ENCODE results near the gene METTL9. TPM values are rescaled to one million over a fixed set of nuclear protein-coding genes. Genes with fewer than 3 reads are reported as not detected.
A peak's percentile ranks its signal among the peaks of the same experiment; 100 is the strongest.
"Not testable (repeated sequence)": the region's sequence is repeated elsewhere in the genome, so short reads cannot be mapped to it uniquely, and the experiment has no call there.

METTL9 gene
- total and polyA plus RNA-seq, 8 donors: 34.4 to 879 (median 84.8) TPM

- no peak overlapping the region for H3K4me3 ChIP-seq
- peaks cover 0 to 8% (median 2%) of the 10 kb centered on the region in 4 donors for H3K4me1 ChIP-seq
- H3K9me3 ChIP-seq: no peaks in the 10 kb centered on the region
- TF ChIP-seq POLR2A (IDR thresholded peaks at IDR 0.05): no peak
- no peak for TF ChIP-seq EP300 (IDR thresholded peaks at IDR 0.05)
- no peak for TF ChIP-seq CTCF (IDR thresholded peaks at IDR 0.05)
- intact Hi-C loops (cut with DNase I; ENCODE audit: low total_unique reads): loop anchor here (5.0 kb wide), 1 partner anchor 1129 kb away; no protein-coding TSS in a partner anchor
- no peak for DNase-seq
- peaks cover 0 to 8% (median 0%) of the 10 kb centered on the region in 3 donors for H3K27me3 ChIP-seq
- WGBS, 5 donors: 91 to 96% (median 93%) methylated on average over 2 of the region's 2 CpGs
- H3K36me3 ChIP-seq: no peaks in the 10 kb centered on the region
- no peak overlapping the region for H3K27ac ChIP-seq
These were observed 35.7 kb upstream of the METTL9 start for GRCh38 chr16:21563676-21564075.

GRCh38 chr16:21564367-21564766 is 35.0 kb upstream of the METTL9 start:
- H3K4me1 ChIP-seq, H3K27ac ChIP-seq, H3K36me3 ChIP-seq, H3K9me3 ChIP-seq, H3K4me3 ChIP-seq, DNase-seq: not testable (repeated sequence)
- peaks cover 0 to 12% (median 0%) of the 10 kb centered on the region in 3 donors for H3K27me3 ChIP-seq
- intact Hi-C loops (cut with DNase I; ENCODE audit: low total_unique reads): loop anchor here (5.0 kb wide), 1 partner anchor 1128 kb away; no protein-coding TSS in a partner anchor
- 71 to 93% (median 86%) methylated on average over 1 of the region's 1 CpG for WGBS, 5 donors

- no peak for DNase-seq
- intact Hi-C loops (cut with DNase I; ENCODE audit: low total_unique reads): no loop called here
- H3K36me3 ChIP-seq: no peaks in the 10 kb centered on the region
- H3K9me3 ChIP-seq: no peaks in the 10 kb centered on the region
- H3K4me3 ChIP-seq: no peak overlapping the region
- TF ChIP-seq EP300 (IDR thresholded peaks at IDR 0.05): no peak
- no peak for TF ChIP-seq CTCF (IDR thresholded peaks at IDR 0.05)
- no peak for TF ChIP-seq POLR2A (IDR thresholded peaks at IDR 0.05)
- TF ChIP-seq POLR2AphosphoS5 (IDR thresholded peaks at IDR 0.05): no peak
- H3K27me3 ChIP-seq: peaks cover 0 to 15% (median 0%) of the 10 kb centered on the region in 3 donors
- H3K4me1 ChIP-seq: peaks cover 0 to 8% (median 2%) of the 10 kb centered on the region in 4 donors
- H3K27ac ChIP-seq: no peak overlapping the region
- 74 to 93% (median 88%) methylated on average over 2 of the region's 2 CpGs for WGBS, 5 donors
These were observed 33.9 kb upstream of the METTL9 start for GRCh38 chr16:21565507-21565860.

- intact Hi-C loops (cut with DNase I; ENCODE audit: low total_unique reads): no loop called here
- no peak overlapping the region for H3K4me3 ChIP-seq
These were observed 33.3 kb upstream of the METTL9 start for GRCh38 chr16:21565861-21566669.

More at GRCh38 chr16:21565861-21566669, 33.3 kb upstream of the METTL9 start:
- TF ChIP-seq POLR2A (IDR thresholded peaks at IDR 0.05) (no peak), CTCF (IDR thresholded peaks at IDR 0.05) (no peak), POLR2AphosphoS5 (IDR thresholded peaks at IDR 0.05) (no peak), EP300 (IDR thresholded peaks at IDR 0.05) (no peak)
- peaks cover 0 to 16% (median 0%) of the 10 kb centered on the region in 3 donors for H3K27me3 ChIP-seq
- no peak overlapping the region for H3K27ac ChIP-seq
- peak; percentile 23 to 24 for DNase-seq
- H3K36me3 ChIP-seq: no peaks in the 10 kb centered on the region
- peaks cover 0 to 8% (median 2%) of the 10 kb centered on the region in 4 donors for H3K4me1 ChIP-seq
- no peaks in the 10 kb centered on the region for H3K9me3 ChIP-seq
- WGBS, 5 donors: 58 to 68% (median 64%) methylated on average over 13 of the region's 13 CpGs

Measured in stomach (tissue), 9 donors.